ENCODE results near the gene NDNF. TPM values are rescaled to one million over a fixed set of nuclear protein-coding genes. Genes with fewer than 3 reads are reported as not detected.

Gene NDNF
- polyA plus RNA-seq, 4 donors = 67.4 to 78.8 (median 68.3) TPM

DNA sequence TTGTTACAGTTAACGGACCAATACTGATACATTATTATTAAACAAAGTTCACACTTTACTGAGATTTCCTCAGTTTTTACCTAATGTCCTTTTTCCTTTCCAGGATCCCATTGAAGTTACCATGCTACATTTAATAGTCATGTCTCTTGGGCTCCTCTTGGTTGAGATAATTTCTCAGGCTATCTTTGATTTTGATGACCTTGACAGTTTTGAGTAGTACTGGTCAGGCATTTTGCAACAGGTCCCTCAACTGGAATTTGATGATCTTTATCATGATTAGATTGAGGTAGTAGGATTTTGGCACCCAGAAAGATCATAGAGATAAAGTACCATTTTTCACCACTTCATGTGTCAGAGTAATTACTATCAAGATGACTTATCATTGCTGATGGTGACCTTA, 53.8 kb downstream of the NDNF start:
- no peak for DNase-seq (ENCODE audit: low read depth in 4 of 4, low spot score in 3 of 4)

DNA sequence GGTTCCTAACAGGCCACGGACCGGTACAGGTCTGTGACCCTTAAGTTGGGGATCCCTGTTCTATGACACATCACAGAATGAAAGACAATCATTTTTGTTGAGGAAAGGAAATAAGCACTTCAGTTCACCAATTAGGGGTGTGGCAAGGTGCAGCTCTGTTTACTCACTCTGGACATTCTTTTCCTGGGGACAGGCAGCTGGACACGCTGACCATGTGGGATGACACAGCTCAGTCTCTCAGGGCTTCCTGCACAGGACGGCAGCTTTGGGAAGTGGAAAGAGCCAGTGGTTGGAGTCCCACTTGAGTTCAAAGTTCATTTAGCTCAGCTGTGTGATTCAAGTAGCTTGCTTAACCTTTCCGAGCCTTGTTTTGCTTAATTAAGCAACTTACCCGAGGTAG, 55.7 kb downstream of the NDNF start:
- DNase-seq (ENCODE audit: low read depth in 4 of 4, low spot score in 3 of 4) = no peak

DNA sequence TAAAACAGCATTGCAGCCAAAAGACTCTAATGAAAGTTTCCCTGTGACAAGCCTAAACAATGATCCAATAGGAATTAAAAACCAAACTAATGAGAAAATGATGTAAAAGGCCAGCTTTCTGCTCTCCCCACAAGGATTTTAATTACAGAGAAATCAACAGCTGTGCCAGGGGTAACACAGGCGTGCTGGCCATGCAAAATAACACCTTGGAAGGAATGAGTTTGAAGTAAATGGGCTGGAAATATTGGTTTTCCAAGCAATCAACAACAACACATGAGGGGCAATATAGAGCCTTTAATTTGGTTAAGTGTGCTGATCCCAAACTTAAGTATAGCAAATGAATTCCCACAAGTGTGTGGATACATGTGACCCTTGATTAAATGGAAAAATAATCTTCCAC, 56.9 kb downstream of the NDNF start:
- DNase-seq (ENCODE audit: low read depth in 4 of 4, low spot score in 3 of 4) = no peak

GRCh38 chr4:121014544-121014943, 57.8 kb downstream of the NDNF start:
- no peak for DNase-seq (ENCODE audit: low read depth in 4 of 4, low spot score in 3 of 4)

- DNase-seq (ENCODE audit: low read depth in 4 of 4, low spot score in 3 of 4) = no peak
Observed at GRCh38 chr4:121011780-121012340, 60.5 kb downstream of the NDNF start.

GRCh38 chr4:121011138-121011537, 61.2 kb downstream of the NDNF start:
- no peak for DNase-seq (ENCODE audit: low read depth in 4 of 4, low spot score in 3 of 4)

GRCh38 chr4:121009578-121010478, 62.5 kb downstream of the NDNF start:
- no peak for DNase-seq (ENCODE audit: low read depth in 4 of 4, low spot score in 3 of 4)

DNA sequence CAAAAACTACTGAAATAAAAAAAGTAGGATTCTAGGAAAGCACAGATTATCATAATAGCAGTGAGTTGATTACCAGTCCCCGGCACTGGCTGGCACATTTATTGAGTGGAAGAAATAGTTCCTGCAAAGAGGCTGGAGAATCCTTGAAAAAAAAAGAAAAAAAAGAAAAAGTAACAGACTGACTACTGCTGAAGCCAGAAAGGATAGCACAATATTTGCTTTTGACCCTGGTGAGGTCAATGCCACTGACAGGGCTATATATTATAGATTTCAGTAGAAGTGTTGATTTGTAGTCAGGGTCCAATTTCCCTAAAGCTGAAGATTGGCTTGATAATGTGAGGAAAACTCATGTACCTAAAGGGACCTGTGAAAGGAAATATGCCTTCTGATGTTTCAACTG, 64.7 kb downstream of the NDNF start:
- DNase-seq (ENCODE audit: low read depth in 4 of 4, low spot score in 3 of 4) = no peak

GRCh38 chr4:121003863-121004262, 68.5 kb downstream of the NDNF start:
- DNase-seq (ENCODE audit: low read depth in 4 of 4, low spot score in 3 of 4) = no peak

GRCh38 chr4:120995266-120996010, 76.9 kb downstream of the NDNF start:
- DNase-seq (ENCODE audit: low read depth in 4 of 4, low spot score in 3 of 4) = no peak

- no peak for DNase-seq (ENCODE audit: low read depth in 4 of 4, low spot score in 3 of 4)
Observed at GRCh38 chr4:120994521-120994920, 77.8 kb downstream of the NDNF start.

DNA sequence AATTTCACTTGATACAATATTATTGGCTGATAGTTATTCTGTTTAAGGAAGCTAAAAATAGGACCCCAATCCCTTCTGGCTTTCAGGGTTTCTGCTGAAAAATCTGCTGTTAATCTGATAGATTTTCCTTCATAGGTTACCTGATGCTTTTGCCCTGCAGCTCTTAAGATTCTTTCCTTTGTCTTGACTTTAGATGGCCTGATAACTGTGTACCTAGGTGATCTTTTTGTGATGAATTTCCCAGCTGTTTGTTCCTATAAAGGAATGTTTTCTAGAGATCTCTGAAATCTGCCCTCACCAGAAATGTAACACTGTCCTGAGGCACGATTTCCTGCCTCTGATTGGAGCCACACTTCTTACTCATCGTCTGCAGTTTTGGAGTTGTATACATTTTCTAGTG, 80.5 kb downstream of the NDNF start:
- no peak for DNase-seq (ENCODE audit: low read depth in 4 of 4, low spot score in 3 of 4)

- DNase-seq (ENCODE audit: low read depth in 4 of 4, low spot score in 3 of 4) = no peak
Observed at GRCh38 chr4:120990246-120990645, 82.1 kb downstream of the NDNF start.

Other genes with a start within 250 kb of the NDNF start
- 10 to 100 TPM; 14.2 to 17.9 (median 16.2) TPM for gene PRDM5, start 149.8 kb downstream of the NDNF start, polyA plus RNA-seq (ENCODE audit: insufficient read length in 4 of 4)
- 1 to 10 TPM; 1.5 to 3.0 (median 1.9) TPM for gene TNIP3, start 91.8 kb upstream of the NDNF start, polyA plus RNA-seq (ENCODE audit: insufficient read length in 4 of 4)